Brain microvascular endothelial cell (primary cell): ENCODE results near the gene SLC9A6.
A peak's percentile ranks its signal among the peaks of the same experiment; 100 is the strongest.

Source experiments
- DNase-seq: peaks from one replicate; pipeline ENCODE4 v3.0.0-alpha.2; 2020
- H3K27ac ChIP-seq: fragments of 250-450 bp; sonication (Bioruptor Pico); 2 replicates; pipeline ENCODE4 v1.5.1; 2020; ENCODE audit warnings: mild to moderate bottlenecking, moderate library complexity
- H3K27me3 ChIP-seq: fragments of 250-450 bp; sonication (Bioruptor Pico); replicated peaks from 2 replicates; pipeline ENCODE4 v1.5.1; 2020; ENCODE audit warnings: mild to moderate bottlenecking
- H3K36me3 ChIP-seq: fragments of 250-450 bp; sonication (Bioruptor Pico); replicated peaks from 2 replicates; pipeline ENCODE4 v1.5.1; 2020; ENCODE audit warnings: mild to moderate bottlenecking
- H3K4me3 ChIP-seq: 2 replicates; pipeline ENCODE4 v1.5.1; 2011; ENCODE audit warnings: low read depth, mild to moderate bottlenecking, control low read depth, low read length, moderate library complexity
- in situ Hi-C: cut with HindIII; loops from 2 replicates; pipeline ENCODE4 v1.10.0; 2017; ENCODE audit warnings: low sequenced_read_pairs, low pct_ligation_motif_present
- TF ChIP-seq, protein P1 (sequence below): IDR thresholded peaks from 2 replicates; pipeline ENCODE4 v1.5.1; 2011; ENCODE audit warnings: low read depth, mild to moderate bottlenecking, moderate library complexity, low read length, control low read depth, inconsistent platforms; ENCODE audit errors: missing control alignments

The SLC9A6 gene

DNA sequence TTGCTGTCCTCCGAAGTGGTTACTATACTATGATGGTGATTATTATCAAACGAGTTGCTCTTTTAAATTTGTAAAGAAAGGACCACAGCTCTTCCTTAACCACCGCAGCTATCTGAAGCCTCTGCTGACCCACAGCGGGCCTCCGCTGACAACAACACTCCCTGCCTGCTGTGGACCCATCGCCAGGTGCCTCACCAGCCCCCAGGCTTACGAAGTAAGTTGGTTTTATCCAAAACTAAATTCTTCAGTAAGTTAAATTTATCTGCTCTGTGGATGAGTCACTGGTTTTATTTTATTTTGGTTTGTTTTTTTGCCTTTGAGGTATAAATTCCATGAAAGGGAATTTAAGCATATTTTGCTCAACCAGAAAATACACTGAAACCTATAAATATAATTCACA, 54.7 kb downstream of the SLC9A6 start:
- H3K4me3 ChIP-seq, result no peak overlapping the region
- in situ Hi-C loops, result no loop called here
- no peaks in the 10 kb centered on the region for H3K27me3 ChIP-seq
- no peak for DNase-seq
- no peak overlapping the region for H3K27ac ChIP-seq
- TF ChIP-seq, protein P1, sequence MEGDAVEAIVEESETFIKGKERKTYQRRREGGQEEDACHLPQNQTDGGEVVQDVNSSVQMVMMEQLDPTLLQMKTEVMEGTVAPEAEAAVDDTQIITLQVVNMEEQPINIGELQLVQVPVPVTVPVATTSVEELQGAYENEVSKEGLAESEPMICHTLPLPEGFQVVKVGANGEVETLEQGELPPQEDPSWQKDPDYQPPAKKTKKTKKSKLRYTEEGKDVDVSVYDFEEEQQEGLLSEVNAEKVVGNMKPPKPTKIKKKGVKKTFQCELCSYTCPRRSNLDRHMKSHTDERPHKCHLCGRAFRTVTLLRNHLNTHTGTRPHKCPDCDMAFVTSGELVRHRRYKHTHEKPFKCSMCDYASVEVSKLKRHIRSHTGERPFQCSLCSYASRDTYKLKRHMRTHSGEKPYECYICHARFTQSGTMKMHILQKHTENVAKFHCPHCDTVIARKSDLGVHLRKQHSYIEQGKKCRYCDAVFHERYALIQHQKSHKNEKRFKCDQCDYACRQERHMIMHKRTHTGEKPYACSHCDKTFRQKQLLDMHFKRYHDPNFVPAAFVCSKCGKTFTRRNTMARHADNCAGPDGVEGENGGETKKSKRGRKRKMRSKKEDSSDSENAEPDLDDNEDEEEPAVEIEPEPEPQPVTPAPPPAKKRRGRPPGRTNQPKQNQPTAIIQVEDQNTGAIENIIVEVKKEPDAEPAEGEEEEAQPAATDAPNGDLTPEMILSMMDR, result no peak
- H3K36me3 ChIP-seq, result no peaks in the 10 kb centered on the region

DNA sequence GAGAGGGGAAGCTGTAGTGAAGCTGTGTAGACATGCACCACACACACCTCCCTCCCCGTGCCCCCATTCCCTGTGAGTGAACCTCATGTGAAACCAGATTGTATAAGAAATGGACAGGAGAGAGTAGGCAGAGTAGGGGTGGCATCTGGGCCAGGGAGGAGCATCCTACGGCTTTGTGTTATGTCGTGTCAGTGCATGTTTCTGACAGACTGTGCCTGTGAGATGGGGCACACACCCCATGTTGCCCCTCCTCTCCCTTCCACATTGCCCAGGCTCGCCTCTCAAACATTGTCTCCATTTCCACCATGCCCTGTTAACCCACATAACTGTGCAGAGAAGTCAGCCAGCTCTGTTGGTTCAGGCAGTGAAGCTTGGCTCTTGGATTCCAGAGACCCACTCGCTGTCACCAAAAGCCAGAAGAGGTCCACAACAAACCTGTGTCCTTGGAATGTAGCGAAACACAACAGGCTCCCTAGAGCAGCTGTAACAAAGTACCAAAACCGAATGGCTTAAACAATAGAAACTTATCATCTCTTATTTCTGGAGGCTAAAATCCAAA, 56.1 kb downstream of the SLC9A6 start:
- Histone ChIP-seq H3K36me3 (no peaks in the 10 kb centered on the region), H3K27me3 (no peaks in the 10 kb centered on the region), H3K4me3 (no peak overlapping the region), H3K27ac (no peak overlapping the region)
- in situ Hi-C loops, result no loop called here
- DNase-seq, result no peak
- TF ChIP-seq, protein P1, result no peak

- H3K27me3 ChIP-seq, result no peaks in the 10 kb centered on the region
- TF ChIP-seq, protein P1, result no peak
- in situ Hi-C loops, result no loop called here
Observed at GRCh38 chrX:136045008-136045407, 59.8 kb downstream of the SLC9A6 start.

DNA sequence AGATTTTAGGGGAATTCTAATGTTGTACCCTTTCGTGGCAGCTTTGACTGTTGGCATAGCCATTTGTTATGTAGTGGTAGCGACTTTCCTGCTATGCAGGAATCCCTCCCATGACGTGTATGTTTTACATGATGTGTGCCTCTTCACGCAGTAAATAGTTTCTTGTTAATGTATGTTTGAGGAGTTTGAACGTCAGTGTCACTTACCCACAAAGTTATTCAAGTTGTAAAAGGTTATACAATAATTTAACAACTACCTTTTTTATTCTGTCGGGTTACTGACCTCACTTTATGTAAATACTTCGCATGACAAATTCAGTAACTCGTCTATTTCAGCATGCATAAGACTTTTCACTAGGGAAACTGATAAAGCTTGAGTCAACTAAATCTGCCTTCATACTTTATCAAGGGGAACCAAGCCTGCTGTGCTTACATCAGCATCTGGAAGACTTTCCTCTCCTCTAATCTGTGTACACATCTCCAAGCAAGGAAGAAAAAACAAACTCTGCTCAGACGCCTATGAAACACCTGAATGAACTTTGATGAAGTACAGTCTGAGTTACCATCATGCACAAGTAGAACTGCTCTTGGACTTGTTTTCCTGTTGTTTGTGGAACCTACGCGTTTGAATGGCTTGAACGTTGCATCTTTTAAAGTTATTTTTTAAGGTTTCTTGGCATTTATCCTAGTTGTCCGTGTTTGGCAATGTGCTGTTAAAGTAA, 61.2 kb downstream of the SLC9A6 start:
- Histone ChIP-seq H3K4me3 (no peak overlapping the region), H3K27me3 (no peaks in the 10 kb centered on the region), H3K36me3 (no peaks in the 10 kb centered on the region), H3K27ac (no peak overlapping the region)
- DNase-seq, result peak; percentile 30
- TF ChIP-seq, protein P1, result no peak
- in situ Hi-C loops, result no loop called here

More at GRCh38 chrX:136045008-136045407, 59.8 kb downstream of the SLC9A6 start:
- DNase-seq, result no peak
- Histone ChIP-seq H3K36me3 (no peaks in the 10 kb centered on the region), H3K4me3 (no peak overlapping the region), H3K27ac (no peak overlapping the region)

DNA sequence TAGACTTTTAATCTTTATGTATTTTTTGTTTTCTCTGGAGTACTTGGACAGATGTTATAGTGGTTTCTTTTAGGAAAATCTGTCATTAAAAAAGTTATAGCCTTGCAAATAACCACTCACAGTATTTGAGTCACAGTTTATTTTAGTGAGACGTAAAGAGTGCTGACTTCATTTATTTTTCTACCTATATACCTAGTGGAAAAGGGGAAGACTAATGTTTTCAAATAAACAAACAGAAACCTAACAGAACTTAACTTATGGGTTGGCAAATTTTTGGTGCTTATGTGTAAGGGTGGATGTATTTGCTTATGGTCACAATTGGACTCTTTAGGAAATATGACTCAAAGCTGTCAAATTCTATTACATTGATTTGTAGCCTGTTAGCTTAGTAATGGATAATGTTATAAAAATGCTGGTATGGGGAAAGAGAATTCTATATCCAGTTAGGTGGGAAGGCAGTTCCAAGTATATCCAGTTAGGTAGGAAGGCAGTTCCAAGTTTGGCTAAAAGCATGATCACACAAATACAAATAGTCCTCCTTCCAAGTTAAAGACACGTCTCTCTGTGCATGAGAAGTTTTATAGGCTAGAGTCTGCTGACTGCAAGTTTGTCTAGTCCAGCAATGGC, 61.9 kb downstream of the SLC9A6 start:
- H3K4me3 ChIP-seq, result no peak overlapping the region
- in situ Hi-C loops, result no loop called here
- TF ChIP-seq, protein P1, result no peak
- H3K27me3 ChIP-seq, result no peaks in the 10 kb centered on the region
- H3K36me3 ChIP-seq, result no peaks in the 10 kb centered on the region
- H3K27ac ChIP-seq, result no peak overlapping the region
- no peak for DNase-seq
